ENCODE data around the gene CELF4. TPM values are rescaled to one million over a fixed set of nuclear protein-coding genes. Genes with fewer than 3 reads are reported as not detected.

CELF4 gene
- total RNA-seq, 2 donors from 2014 or later: 1.4 TPM; not detected in 1

- no peak overlapping the region for H3K27ac ChIP-seq
- H3K9me3 ChIP-seq: no peaks in the 10 kb centered on the region
- H3K36me3 ChIP-seq: no peaks in the 10 kb centered on the region
- H3K4me1 ChIP-seq: no peaks in the 10 kb centered on the region
- H3K4me3 ChIP-seq: no peak overlapping the region
- no peak for TF ChIP-seq CTCF (IDR thresholded peaks at IDR 0.05)
- intact Hi-C loops (cut with DNase I): no loop called here
- peak; percentile 5 for DNase-seq
- H3K27me3 ChIP-seq: peaks cover 12% of the 10 kb centered on the region
- no peak overlapping the region for H3K9ac ChIP-seq (ENCODE audit: low read depth in 2 of 2, low read length in 2 of 2)
These were observed 7.1 kb upstream of the CELF4 start for GRCh38 chr18:37572736-37573135.

- no peak for DNase-seq
- Histone ChIP-seq H3K4me3 (no peak overlapping the region), H3K4me1 (no peaks in the 10 kb centered on the region), H3K9me3 (no peaks in the 10 kb centered on the region), H3K9ac (ENCODE audit: low read depth in 2 of 2, low read length in 2 of 2) (no peak overlapping the region), H3K36me3 (no peaks in the 10 kb centered on the region), H3K27me3 (peaks cover 26% of the 10 kb centered on the region), H3K27ac (no peak overlapping the region)
- no peak for TF ChIP-seq CTCF (IDR thresholded peaks at IDR 0.05)
- intact Hi-C loops (cut with DNase I): no loop called here
These were observed 5.7 kb upstream of the CELF4 start for GRCh38 chr18:37571266-37571665.

- peaks cover 28% of the 10 kb centered on the region for H3K27me3 ChIP-seq
- no peak overlapping the region for H3K4me3 ChIP-seq
- H3K27ac ChIP-seq: no peak overlapping the region
- no peaks in the 10 kb centered on the region for H3K9me3 ChIP-seq
- DNase-seq: no peak
- intact Hi-C loops (cut with DNase I): no loop called here
- no peaks in the 10 kb centered on the region for H3K36me3 ChIP-seq
- H3K9ac ChIP-seq (ENCODE audit: low read depth in 2 of 2, low read length in 2 of 2): no peak overlapping the region
- H3K4me1 ChIP-seq: no peaks in the 10 kb centered on the region
- no peak for TF ChIP-seq CTCF (IDR thresholded peaks at IDR 0.05)
These were observed 4.8 kb upstream of the CELF4 start for GRCh38 chr18:37570336-37570930.

GRCh38 chr18:37568671-37569070 lies 3.1 kb upstream of the CELF4 start:
- DNase-seq: no peak
- no peak overlapping the region for H3K27ac ChIP-seq
- intact Hi-C loops (cut with DNase I): no loop called here
- H3K9ac ChIP-seq (ENCODE audit: low read depth in 2 of 2, low read length in 2 of 2): no peak overlapping the region
- no peaks in the 10 kb centered on the region for H3K9me3 ChIP-seq
- H3K27me3 ChIP-seq: peaks cover 39% of the 10 kb centered on the region
- H3K4me3 ChIP-seq: no peak overlapping the region
- TF ChIP-seq CTCF (IDR thresholded peaks at IDR 0.05): no peak
- no peaks in the 10 kb centered on the region for H3K4me1 ChIP-seq
- H3K36me3 ChIP-seq: no peaks in the 10 kb centered on the region

- Histone ChIP-seq H3K36me3 (no peaks in the 10 kb centered on the region), H3K27ac (no peak overlapping the region), H3K9ac (ENCODE audit: low read depth in 2 of 2, low read length in 2 of 2) (no peak overlapping the region), H3K4me1 (no peaks in the 10 kb centered on the region), H3K9me3 (no peaks in the 10 kb centered on the region), H3K4me3 (no peak overlapping the region), H3K27me3 (peaks cover 39% of the 10 kb centered on the region)
- no peak for DNase-seq
- intact Hi-C loops (cut with DNase I): no loop called here
- TF ChIP-seq CTCF (IDR thresholded peaks at IDR 0.05): no peak
These were observed 2.4 kb upstream of the CELF4 start for GRCh38 chr18:37567994-37568359.

Measured in colonic mucosa (tissue), 4 donors.